ENCODE data around the gene RPL10A. TPM values are rescaled to one million over a fixed set of nuclear protein-coding genes. Genes with fewer than 3 reads are reported as not detected.

The RPL10A gene
- polyA plus RNA-seq, 1 donor (not counting 4 experiments of a cell fraction or from before 2014, with no cell fraction given), result 2,462 TPM

GRCh38 chr6:35477028-35477427 lies 8.8 kb downstream of the RPL10A start:
- H3K79me2 ChIP-seq (ENCODE audit: control insufficient read depth, insufficient read depth, low read length), result no peaks in the 10 kb centered on the region
- H4K20me1 ChIP-seq (ENCODE audit: control insufficient read depth, extremely low read depth, insufficient read depth, low read length), result peaks cover 10% of the 10 kb centered on the region
- no peaks in the 10 kb centered on the region for H3K9me3 ChIP-seq (ENCODE audit: control insufficient read depth, low read depth, low read length)
- no peak for FAIRE-seq
- H3K9me1 ChIP-seq (ENCODE audit: control insufficient read depth, extremely low read depth, insufficient read depth, low read length), result no peaks in the 10 kb centered on the region
- H3K27me3 ChIP-seq (ENCODE audit: control insufficient read depth, extremely low read depth, insufficient read depth, low read length), result no peaks in the 10 kb centered on the region
- no peak overlapping the region for H3K4me2 ChIP-seq (ENCODE audit: control insufficient read depth, extremely low read depth, insufficient read depth, low read depth, low read length)
- dilution Hi-C loops (cut with MboI; ENCODE audit: extremely low pct_ligation_motif_present, low sequenced_read_pairs), result no loop called here
- no peak for TF ChIP-seq EZH2 (IDR thresholded peaks at IDR 0.05; ENCODE audit: low read length)
- no peak for TF ChIP-seq CTCF (optimal IDR thresholded peaks at IDR 0.05 in 1 of 3, IDR thresholded peaks at IDR 0.05 in 1 of 3, conservative IDR thresholded peaks at IDR 0.05 in 1 of 3; ENCODE audit: extremely low read depth in 1 of 3, insufficient read depth in 2 of 3, low read length in 3 of 3)
- no peaks in the 10 kb centered on the region for H3K4me1 ChIP-seq (ENCODE audit: control insufficient read depth, extremely low read depth, insufficient read depth, low read length)
- no peak overlapping the region for H3K4me3 ChIP-seq (ENCODE audit: control insufficient read depth in 2 of 3, extremely low read depth in 1 of 3, insufficient read depth in 2 of 3, low read depth in 1 of 3, low read length in 3 of 3)
- DNase-seq (ENCODE audit: low read depth, low spot score), result no peak
- H3K9ac ChIP-seq (ENCODE audit: control insufficient read depth, extremely low read depth, insufficient read depth, low read length), result no peak overlapping the region
- no peak overlapping the region for H2AFZ ChIP-seq (ENCODE audit: control insufficient read depth, low read length)
- H3K27ac ChIP-seq (ENCODE audit: control insufficient read depth, insufficient read depth, low read length), result no peak overlapping the region
- peaks cover 9 to 38% of the 10 kb centered on the region in 2 experiments for H3K36me3 ChIP-seq (ENCODE audit: control insufficient read depth in 2 of 2, extremely low read depth in 1 of 2, insufficient read depth in 2 of 2, low read length in 2 of 2)

GRCh38 chr6:35477551-35478179 lies 9.5 kb downstream of the RPL10A start:
- no peak for DNase-seq (ENCODE audit: low read depth, low spot score)

More at GRCh38 chr6:35477551-35478179, 9.5 kb downstream of the RPL10A start:
- H3K4me1 ChIP-seq (ENCODE audit: control insufficient read depth, extremely low read depth, insufficient read depth, low read length), result no peaks in the 10 kb centered on the region
- H3K4me2 ChIP-seq (ENCODE audit: control insufficient read depth, extremely low read depth, insufficient read depth, low read depth, low read length), result no peak overlapping the region
- H3K27ac ChIP-seq (ENCODE audit: control insufficient read depth, insufficient read depth, low read length), result no peak overlapping the region
- no peak for FAIRE-seq
- H3K79me2 ChIP-seq (ENCODE audit: control insufficient read depth, insufficient read depth, low read length), result no peaks in the 10 kb centered on the region
- H3K9ac ChIP-seq (ENCODE audit: control insufficient read depth, extremely low read depth, insufficient read depth, low read length), result no peak overlapping the region
- no peak overlapping the region for H3K4me3 ChIP-seq (ENCODE audit: control insufficient read depth in 2 of 3, extremely low read depth in 1 of 3, insufficient read depth in 2 of 3, low read depth in 1 of 3, low read length in 3 of 3)
- H2AFZ ChIP-seq (ENCODE audit: control insufficient read depth, low read length), result no peak overlapping the region
- peaks cover 10 to 35% of the 10 kb centered on the region in 2 experiments for H3K36me3 ChIP-seq (ENCODE audit: control insufficient read depth in 2 of 2, extremely low read depth in 1 of 2, insufficient read depth in 2 of 2, low read length in 2 of 2)
- TF ChIP-seq EZH2 (IDR thresholded peaks at IDR 0.05; ENCODE audit: low read length) (no peak), CTCF (optimal IDR thresholded peaks at IDR 0.05 in 1 of 3, IDR thresholded peaks at IDR 0.05 in 1 of 3, conservative IDR thresholded peaks at IDR 0.05 in 1 of 3; ENCODE audit: extremely low read depth in 1 of 3, insufficient read depth in 2 of 3, low read length in 3 of 3) (no peak)
- dilution Hi-C loops (cut with MboI; ENCODE audit: extremely low pct_ligation_motif_present, low sequenced_read_pairs), result no loop called here
- H3K27me3 ChIP-seq (ENCODE audit: control insufficient read depth, extremely low read depth, insufficient read depth, low read length), result no peaks in the 10 kb centered on the region
- H4K20me1 ChIP-seq (ENCODE audit: control insufficient read depth, extremely low read depth, insufficient read depth, low read length), result peaks cover 5% of the 10 kb centered on the region
- H3K9me3 ChIP-seq (ENCODE audit: control insufficient read depth, low read depth, low read length), result no peaks in the 10 kb centered on the region
- H3K9me1 ChIP-seq (ENCODE audit: control insufficient read depth, extremely low read depth, insufficient read depth, low read length), result no peaks in the 10 kb centered on the region
